GM10847 (cell line): ENCODE results near the gene GTF2F1.

Experiments
- POLR2A ChIP-seq: IDR thresholded peaks from 2 replicates; pipeline ENCODE4 v1.6.1; 2011; ENCODE audit not compliant: insufficient read length; ENCODE audit errors: extremely low read depth

GTF2F1 gene

DNA sequence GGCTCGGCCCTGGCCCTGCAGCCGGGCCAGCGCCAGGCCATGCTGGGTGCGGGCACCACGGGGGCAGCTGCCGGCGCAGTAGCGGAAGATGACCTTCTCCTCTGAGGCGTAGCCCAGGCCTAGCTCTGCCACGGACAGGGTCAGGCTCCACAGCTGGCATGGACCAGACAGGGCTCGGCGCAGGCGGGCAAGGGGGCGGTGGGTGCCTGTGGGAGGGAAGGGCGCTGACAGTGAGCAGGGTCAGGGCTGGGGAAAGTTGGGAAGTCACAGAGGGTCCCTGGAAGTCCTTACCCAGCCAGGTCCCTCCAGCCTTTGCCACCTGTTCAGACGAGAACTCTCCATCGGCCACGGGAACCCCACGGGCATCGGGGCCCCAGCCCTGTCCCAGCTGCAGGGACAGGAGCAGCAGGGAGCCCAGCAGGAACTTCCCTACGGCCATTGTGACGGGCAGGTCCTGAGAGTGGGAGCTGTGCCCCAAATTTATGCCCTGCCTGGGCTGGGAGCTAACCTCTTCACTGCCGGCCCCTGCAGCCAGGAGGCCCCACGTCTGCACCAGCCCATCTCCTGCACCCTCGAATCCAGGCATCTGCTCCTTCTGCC, 17.5 kb downstream of the GTF2F1 start, which contains the start of gene PSPN:
PSPN (minus strand) TSS at position 523 of the 600 bp plus-strand sequence; CDS start at position 439, 84 bp downstream.
- no peak for TF ChIP-seq POLR2A

DNA sequence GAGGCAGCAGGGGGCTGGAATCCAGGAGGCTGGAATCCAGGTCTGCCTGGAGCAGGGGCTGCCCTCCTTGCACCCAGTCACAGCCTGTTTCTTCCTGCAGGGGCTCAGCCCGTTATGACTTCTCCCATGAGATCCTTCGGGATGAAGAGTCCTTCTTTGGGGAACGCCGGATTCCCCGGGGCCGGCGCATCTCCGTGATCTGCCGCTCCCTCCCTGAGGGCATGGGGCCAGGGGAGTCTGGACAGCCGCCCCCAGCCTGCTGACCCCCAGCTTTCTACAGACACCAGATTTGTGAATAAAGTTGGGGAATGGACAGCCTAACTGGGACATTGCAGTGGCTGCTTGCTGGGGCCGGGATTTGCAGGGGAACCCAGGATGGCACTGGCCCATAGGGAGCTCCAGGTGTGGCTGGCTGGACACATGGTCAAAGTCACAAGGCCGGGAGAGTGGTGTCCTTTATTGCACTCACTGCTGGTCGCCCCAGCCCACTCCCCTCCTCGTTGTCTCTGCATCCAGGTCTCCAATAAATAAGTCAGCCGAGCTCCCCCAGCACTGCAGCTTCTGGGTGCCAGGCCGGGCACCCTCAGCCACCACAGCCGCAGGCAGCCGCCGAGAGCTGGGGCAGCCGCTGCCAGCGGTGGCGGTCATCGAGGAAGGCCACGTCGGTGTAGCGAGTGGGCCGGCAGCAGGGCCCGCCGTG, 18.1 kb downstream of the GTF2F1 start:
- no peak for TF ChIP-seq POLR2A

DNA sequence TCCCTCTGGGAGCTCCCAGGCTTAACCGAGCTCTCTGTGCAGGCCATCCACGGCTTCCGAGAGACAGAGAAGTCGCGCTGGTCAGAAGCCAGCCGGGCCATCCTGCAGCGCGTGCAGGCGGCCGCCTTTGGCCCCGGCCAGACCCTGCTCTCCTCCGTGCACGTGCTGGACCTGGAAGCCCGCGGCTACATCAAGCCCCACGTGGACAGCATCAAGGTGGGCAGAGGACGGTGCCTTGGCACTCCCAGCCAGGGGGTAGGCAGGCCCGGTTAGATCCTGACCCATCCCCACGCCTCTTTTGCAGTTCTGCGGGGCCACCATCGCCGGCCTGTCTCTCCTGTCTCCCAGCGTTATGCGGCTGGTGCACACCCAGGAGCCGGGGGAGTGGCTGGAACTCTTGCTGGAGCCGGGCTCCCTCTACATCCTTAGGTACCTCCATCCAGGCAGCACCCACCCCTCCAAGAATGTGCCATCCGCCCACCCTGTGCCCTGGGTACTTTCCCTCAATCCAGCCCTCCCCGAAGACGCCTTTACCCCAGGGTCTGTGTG, 18.7 kb downstream of the GTF2F1 start:
- TF ChIP-seq POLR2A: no peak

DNA sequence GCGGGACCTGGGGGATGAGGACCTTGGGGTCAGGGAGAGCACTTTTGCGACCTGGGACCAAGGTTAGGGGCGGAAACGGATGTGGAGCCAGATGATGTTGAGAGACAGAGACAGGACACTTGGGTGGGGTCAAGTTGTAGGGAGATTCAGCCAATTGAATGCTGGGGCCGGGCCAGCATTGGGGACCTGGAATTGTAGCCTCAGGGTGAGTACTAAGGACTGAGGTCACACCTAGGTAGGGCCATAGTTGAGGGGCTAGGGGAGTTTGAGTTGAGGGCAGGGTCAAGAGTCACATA, 19.2 kb downstream of the GTF2F1 start:
- TF ChIP-seq POLR2A: no peak

- TF ChIP-seq POLR2A: no peak
Measured at GRCh38 chr19:6373096-6373812, 19.7 kb downstream of the GTF2F1 start.

GRCh38 chr19:6372594-6373095, 20.3 kb downstream of the GTF2F1 start, which contains the start of gene ALKBH7:
TSS of gene ALKBH7 (plus strand) at chr19:6372794. CDS start at chr19:6372821, 27 bp downstream.
- peak; percentile 18 for TF ChIP-seq POLR2A

- no peak for TF ChIP-seq POLR2A
Measured at GRCh38 chr19:6364353-6364752, 28.6 kb downstream of the GTF2F1 start.

DNA sequence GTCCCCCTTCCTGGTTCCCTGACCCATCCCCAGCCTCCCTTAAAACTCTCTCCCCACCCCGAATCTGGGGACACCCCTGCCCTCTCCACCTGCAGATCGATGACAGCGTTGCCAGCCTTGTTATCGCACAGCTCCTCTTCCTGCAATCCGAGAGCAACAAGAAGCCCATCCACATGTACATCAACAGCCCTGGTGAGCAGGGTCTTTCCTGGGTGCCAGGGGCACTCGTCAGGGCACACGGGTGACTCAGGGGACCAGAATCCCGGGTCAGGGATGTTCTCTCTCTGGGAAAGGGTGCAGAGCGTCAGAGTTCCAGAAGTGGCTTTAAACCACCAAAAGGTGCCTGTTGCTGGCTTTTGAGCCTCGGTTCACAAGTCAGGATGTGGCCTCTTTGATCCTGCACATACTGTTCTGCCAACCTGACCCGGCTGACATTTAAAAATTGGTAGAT, 30.6 kb downstream of the GTF2F1 start:
- no peak for TF ChIP-seq POLR2A

DNA sequence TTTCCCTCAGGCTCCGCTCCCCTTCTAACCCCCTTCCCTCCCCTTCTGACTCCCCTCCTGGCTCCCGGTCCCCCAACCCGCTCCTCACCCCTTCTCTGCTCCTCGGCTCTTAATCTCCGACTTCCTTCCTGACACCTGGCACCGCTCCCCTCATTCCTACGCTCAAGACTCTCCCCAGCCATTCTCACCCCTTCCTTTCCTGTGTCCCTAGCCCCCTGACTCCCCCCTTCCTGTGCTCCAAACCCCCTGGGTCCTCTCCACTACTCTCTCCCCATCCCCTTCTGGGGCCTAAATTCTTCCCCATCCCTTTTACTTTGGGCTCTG, 31.0 kb downstream of the GTF2F1 start:
- no peak for TF ChIP-seq POLR2A

DNA sequence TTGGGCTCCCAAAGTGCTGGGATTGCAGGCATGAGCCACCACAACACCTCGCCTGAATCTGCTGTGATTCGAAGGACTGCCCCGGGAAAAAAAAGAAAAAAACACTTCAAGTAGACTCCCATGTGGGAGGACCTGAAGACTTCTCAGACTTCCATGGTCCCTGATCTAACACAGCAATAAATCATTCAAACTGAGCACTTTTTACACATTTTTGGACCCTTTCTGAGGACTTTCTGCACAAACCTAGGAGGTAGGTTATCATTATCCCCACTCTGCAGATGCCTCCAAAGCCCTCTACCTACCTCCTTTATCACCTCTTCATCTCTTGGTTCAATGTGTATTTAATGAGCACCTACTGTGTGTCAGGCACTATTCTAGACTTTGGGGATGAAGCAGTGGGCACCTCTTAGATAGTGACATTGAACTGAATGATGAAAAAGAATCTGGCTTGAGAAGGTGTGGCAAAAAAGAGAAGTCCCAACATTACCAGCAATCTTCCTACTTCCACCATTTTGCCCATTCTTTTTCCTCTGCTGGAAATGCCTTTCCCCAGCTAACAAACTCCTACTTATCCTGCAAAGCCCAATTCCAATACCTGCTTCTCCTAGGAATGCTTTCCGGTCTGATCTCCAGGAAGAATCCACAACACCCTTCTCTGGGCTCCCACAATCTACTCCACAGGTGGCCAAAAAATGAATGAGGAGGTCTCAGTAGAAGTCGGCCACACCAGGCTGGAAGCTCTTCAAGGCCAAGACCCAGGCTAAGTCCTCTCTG, 33.2 kb downstream of the GTF2F1 start:
- TF ChIP-seq POLR2A: no peak

- no peak for TF ChIP-seq POLR2A
Measured at GRCh38 chr19:6358003-6358402, 35.0 kb downstream of the GTF2F1 start.

- no peak for TF ChIP-seq POLR2A
Measured at GRCh38 chr19:6357174-6357573, 35.8 kb downstream of the GTF2F1 start.

GRCh38 chr19:6354098-6354674, 38.8 kb downstream of the GTF2F1 start:
- no peak for TF ChIP-seq POLR2A

DNA sequence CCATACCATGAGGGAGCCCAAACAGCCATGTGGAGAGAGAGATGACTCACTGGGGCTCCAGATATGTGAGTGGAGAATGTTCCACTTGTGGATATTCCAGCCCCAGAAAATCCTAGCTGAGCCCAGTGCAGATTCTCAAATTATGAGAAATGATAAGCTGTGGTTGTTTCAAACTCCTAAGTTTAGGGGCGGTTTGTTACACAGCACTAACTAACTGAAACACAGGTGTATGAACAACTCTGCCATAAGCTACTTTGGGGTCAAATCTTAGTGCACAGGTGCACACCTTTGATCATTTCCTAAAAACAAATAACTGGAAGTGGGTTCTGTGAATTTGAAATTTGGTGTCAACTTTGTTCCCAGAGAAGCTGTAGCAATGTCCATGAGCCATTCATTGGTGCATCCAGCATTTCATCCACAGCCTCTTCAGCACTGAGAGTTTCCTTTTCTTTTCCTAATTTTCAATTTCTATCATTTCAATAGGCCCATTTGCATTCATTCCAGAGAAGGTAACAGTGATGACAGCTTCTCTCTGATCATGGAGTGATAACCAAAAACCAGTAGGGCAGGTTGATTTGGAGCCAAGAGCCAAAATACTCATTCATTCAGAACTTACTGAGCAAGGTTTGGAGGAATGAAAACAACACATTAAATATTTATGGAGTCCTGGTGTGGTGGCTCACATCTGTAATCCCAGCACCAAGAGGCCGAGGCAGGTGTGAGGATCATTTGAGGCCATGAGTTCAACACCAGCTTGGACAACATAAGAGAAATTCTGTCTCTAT, 40.4 kb downstream of the GTF2F1 start:
- TF ChIP-seq POLR2A: no peak
